Heart left ventricle (tissue), 16 donors: ENCODE measurements around the gene ATP2B2. TPM values are rescaled to one million over a fixed set of nuclear protein-coding genes. Genes with fewer than 3 reads are reported as not detected.

ENCODE experiments used
- ATAC-seq, 4 donors: fragments of 200-7000 bp; cut with Tn5 transposase; one replicate each; pipeline ENCODE4 v1.9.1; 2020 to 2022; ENCODE audit warnings: moderate library complexity in 4 of 4, mild to moderate bottlenecking in 3 of 4, moderate number of reproducible peaks in 1 of 4
- DNase-seq, 5 donors: peaks; one replicate each; pipeline ENCODE4 v3.0.0-alpha.2; 2020
- H3K27ac ChIP-seq, 12 donors: fragments of 200-600 bp; sonication (generic) in 4 of 12; one replicate each; pipeline versions ENCODE4 v1.5.0 to v1.8.0; 2016 to 2022; ENCODE audit warnings: mild to moderate bottlenecking in 2 of 12
- H3K27me3 ChIP-seq, 9 donors: fragments of 200-600 bp; sonication (generic) in 2 of 9; one replicate each; pipeline versions ENCODE4 v1.5.1 to v1.8.0; 2016 to 2022; ENCODE audit warnings: mild to moderate bottlenecking in 3 of 9
- H3K36me3 ChIP-seq, 9 donors: fragments of 200-600 bp; sonication (generic) in 2 of 9; one replicate each; pipeline versions ENCODE4 v1.5.0 to v1.8.0; 2018 to 2022; ENCODE audit warnings: mild to moderate bottlenecking in 2 of 9
- H3K4me1 ChIP-seq, 12 donors: fragments of 200-600 bp; sonication (generic) in 4 of 12; one replicate each; pipeline versions ENCODE4 v1.5.0 to v1.8.0; 2016 to 2022; ENCODE audit warnings: mild to moderate bottlenecking in 3 of 12
- H3K4me3 ChIP-seq, 12 donors: fragments of 200-600 bp; sonication (generic) in 4 of 12; one replicate each; pipeline versions ENCODE4 v1.5.0 to v1.8.0; 2017 to 2022; ENCODE audit warnings: mild to moderate bottlenecking in 9 of 12, moderate library complexity in 4 of 12
- H3K9me3 ChIP-seq, 12 donors: fragments of 200-600 bp; sonication (generic) in 4 of 12; one replicate each; pipeline versions ENCODE4 v1.5.0 to v1.8.0; 2016 to 2022; ENCODE audit warnings: mild to moderate bottlenecking in 1 of 12
- POLR2A ChIP-seq, 2 donors: fragments of 450-650 bp; IDR thresholded peaks; one replicate each; pipeline ENCODE4 v1.6.1; 2017; ENCODE audit warnings: antibody characterized with exemption in 2 of 2, mild to moderate bottlenecking in 2 of 2, moderate library complexity in 2 of 2
- WGBS, 4 donors: extraction: QIAGEN DNeasy Blood & Tissue Kit in 2 of 4; methylation state at CpG; one replicate each; pipeline versions ENCODE4 v1.1.5 to v1.1.7; 2013 to 2018; 5-methylcytosine and 5-hydroxymethylcytosine counted together
- intact Hi-C, 10 donors: fragments of 100-400 bp; cut with DNase I; formaldehyde crosslinking; loops; one replicate each; pipeline versions ENCODE4 v1.11.1 to v1.14.2; 2022
- polyA plus RNA-seq, 2 donors: library from polyadenylated mRNA; stranded (reverse); fragments of 200-250 nt; gene quantifications; one replicate each; pipeline ENCODE4 v1.2.3, GENCODE V29; 2013
- total RNA-seq, 9 donors: library from RNA; depleted of rRNA in 2 of 9; stranded (reverse); fragments of >200 nt in 2 of 9; fragmentation: NEBNext Ultra II Directional in 3 of 9; extraction: Animal tissue kit (Norgen Biotek cat#: 25700) in 3 of 9; gene quantifications; one replicate each; pipeline versions ENCODE4 v1.1.0 to v1.2.4, GENCODE V29; 2016 to 2023
- TF ChIP-seq, protein P1 (sequence below), 12 donors: fragments of 200-600 bp; sonication (generic) in 4 of 12; IDR thresholded peaks; one replicate each; pipeline versions ENCODE4 v1.5.0 to v1.8.0; 2018 to 2022; ENCODE audit warnings: antibody characterized with exemption in 12 of 12, mild to moderate bottlenecking in 5 of 12
- donor health status: ischemic (EF 13 %, LVEDD 7.1; RV severe dilation, severe dysfunction).
- donor health status: healthy with polysubstance abuse.
- donor health status: DM: no; HTN: yes; CAD: no.
- donor health status: DM: no; HTN: no; CAD: no.
- donor health status: ischemic (EF 25% LVEDD 6.9; RV normal size, moderate dysfunction).
- donor health status: ischemic (EF 25% LVEDD 5.7; RV mildly dilated, moderate dysfunction).
- donor health status: healthy.
- donor health status: DM: yes; HTN: yes; CAD: no.
- donor health status: ischemic (EF 35%, LVEDD 5.7; RV mildly dilated, moderate dysfunction).
- donor health status: nonischemic (EF 11% LVEDD 7.7; RV severe dilation, severe dysfunction).
- donor health status: DM: yes; HTN: yes; CAD: no.
- donor health status: PGD.
- donor health status: ischemic (EF 29% LVEDD 5.4; RV normal size, mild dysfunction).
- donor health status: nonischemic (EF 23%, LVEDD 6.1; RV moderate dilation, normal function).

Gene ATP2B2
- total and polyA plus RNA-seq, 11 donors = 0.01 to 0.35 (median 0.12) TPM; not detected in 3

DNA sequence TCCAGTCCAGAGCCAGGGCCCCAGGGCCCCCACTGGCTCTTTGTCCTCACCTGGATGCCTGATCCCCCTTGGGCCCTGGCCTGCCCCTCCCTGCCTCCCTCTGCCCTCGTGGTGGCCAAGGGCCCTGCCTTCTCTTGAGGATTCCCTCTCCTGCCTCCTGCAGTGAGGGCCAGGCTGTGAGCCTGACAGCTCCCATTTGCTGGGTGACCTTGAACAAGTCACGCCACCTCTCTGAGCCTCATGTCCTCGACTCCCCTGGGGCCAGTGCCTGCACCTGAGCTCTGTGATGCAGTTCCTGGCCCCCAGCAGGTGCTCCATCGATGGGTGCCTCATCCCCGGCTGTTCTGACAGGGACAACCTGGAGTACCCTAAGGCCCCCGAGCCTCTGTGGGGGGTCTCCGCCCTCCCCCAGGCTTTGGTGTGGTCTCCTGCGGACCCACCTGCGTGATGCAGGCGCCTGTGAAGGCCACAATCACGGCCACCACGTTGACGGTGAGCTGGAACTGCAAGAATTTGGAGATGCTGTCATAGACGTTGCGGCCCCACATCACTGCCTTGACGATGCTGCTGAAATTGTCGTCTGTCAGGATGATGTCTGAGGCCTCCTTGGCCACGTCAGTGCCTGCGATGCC lies 160.3 kb downstream of the ATP2B2 start:
- Histone ChIP-seq H3K27ac (no peak overlapping the region), H3K36me3 (no peaks in the 10 kb centered on the region), H3K4me1 (peaks cover 0 to 3% (median 0%) of the 10 kb centered on the region in 12 donors), H3K4me3 (no peak overlapping the region), H3K27me3 (peaks cover 0 to 4% (median 0%) of the 10 kb centered on the region in 9 donors), H3K9me3 (no peaks in the 10 kb centered on the region)
- ATAC-seq (no peak), DNase-seq (peak in 2 of 5 donors; percentile 11 to 48)
- no peak for TF ChIP-seq POLR2A (IDR thresholded peaks at IDR 0.05)
- TF ChIP-seq, protein P1, sequence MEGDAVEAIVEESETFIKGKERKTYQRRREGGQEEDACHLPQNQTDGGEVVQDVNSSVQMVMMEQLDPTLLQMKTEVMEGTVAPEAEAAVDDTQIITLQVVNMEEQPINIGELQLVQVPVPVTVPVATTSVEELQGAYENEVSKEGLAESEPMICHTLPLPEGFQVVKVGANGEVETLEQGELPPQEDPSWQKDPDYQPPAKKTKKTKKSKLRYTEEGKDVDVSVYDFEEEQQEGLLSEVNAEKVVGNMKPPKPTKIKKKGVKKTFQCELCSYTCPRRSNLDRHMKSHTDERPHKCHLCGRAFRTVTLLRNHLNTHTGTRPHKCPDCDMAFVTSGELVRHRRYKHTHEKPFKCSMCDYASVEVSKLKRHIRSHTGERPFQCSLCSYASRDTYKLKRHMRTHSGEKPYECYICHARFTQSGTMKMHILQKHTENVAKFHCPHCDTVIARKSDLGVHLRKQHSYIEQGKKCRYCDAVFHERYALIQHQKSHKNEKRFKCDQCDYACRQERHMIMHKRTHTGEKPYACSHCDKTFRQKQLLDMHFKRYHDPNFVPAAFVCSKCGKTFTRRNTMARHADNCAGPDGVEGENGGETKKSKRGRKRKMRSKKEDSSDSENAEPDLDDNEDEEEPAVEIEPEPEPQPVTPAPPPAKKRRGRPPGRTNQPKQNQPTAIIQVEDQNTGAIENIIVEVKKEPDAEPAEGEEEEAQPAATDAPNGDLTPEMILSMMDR (IDR thresholded peaks at IDR 0.05) = no peak
- 74 to 82% (median 78%) methylated on average over 12 to 19 of the region's 19 CpGs for WGBS, 4 donors
- intact Hi-C loops = loop anchor here (2.0 to 10.0 kb wide), 6 partner anchors 62 to 394 kb away; no protein-coding TSS in a partner anchor

DNA sequence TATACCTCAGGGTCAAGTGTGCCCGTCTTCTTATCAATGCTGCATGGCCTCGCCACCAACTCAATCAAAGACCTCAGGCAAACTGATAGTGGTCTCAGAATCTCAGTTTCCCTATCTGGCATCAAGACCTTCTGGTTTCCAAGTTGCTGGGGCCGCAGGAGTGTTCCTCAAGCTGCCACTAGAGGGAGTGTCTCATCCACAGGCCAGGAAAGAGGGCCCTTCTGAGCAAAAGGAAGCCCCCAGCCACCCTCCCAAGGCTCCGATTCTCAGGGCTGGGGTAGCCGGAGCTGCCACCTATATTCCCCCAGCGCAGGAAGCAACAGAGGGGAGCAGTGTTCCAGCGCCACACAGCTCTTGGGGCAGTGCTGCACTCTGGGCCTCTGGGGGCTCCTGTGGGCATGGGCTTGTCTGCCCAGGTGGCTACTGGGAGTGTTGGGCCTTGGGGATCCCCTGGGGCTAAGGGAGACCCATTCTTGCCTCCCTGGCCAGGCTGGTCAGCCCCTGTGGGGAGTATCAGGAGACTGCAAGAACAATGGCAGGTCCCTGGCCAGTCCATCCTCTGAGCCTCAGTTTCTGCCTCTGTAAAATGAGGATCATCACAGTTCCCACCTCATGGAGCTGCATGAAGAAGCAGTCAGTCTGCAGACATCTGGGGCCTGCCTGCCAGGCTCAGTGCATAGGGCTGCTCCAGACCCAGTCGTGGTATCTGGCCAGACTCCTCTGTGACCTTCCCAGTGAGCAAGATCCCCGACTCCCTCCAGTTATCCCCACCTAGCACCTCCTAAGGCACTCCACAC lies 161.0 kb downstream of the ATP2B2 start:
- DNase-seq (peak in 3 of 5 donors; percentile 26 to 56 (median 47)), ATAC-seq (peak in 2 of 4 donors; percentile 52 to 63)
- H3K4me3 ChIP-seq = no peak overlapping the region
- no peaks in the 10 kb centered on the region for H3K9me3 ChIP-seq
- peaks cover 0 to 4% (median 0%) of the 10 kb centered on the region in 9 donors for H3K27me3 ChIP-seq
- intact Hi-C loops = loop anchor here (2.0 to 10.0 kb wide), 6 partner anchors 63 to 394 kb away; no protein-coding TSS in a partner anchor
- no peak overlapping the region for H3K27ac ChIP-seq
- TF ChIP-seq, protein P1 (IDR thresholded peaks at IDR 0.05) = peak; percentile 74 to 92 (median 85)
- no peak for TF ChIP-seq POLR2A (IDR thresholded peaks at IDR 0.05)
- WGBS, 4 donors = 20 to 38% (median 29%) methylated on average over 6 to 9 of the region's 9 CpGs
- no peaks in the 10 kb centered on the region for H3K36me3 ChIP-seq
- peaks cover 0 to 3% (median 0%) of the 10 kb centered on the region in 12 donors for H3K4me1 ChIP-seq

DNA sequence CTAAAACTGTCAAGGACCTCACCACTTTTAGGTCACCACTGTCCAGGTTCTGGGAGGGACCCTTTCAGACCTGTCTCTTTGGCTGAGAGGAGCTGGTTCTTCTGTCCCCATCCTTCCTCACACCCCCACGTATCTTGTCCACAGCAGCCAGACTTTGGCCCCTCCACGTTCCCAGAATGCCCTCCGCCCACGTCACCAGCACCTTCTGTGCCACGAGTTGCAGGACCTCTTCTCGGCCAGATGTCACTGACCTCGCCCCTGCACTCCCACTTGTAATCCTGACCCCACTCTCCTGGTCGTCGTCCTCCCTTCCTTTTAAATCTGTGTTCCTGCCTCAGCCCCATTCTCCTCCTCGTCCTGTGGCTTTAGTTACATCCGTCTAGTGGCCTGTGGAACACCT lies 161.9 kb downstream of the ATP2B2 start:
- 46 to 58% (median 54%) methylated on average over 11 of the region's 11 CpGs for WGBS, 4 donors
- TF ChIP-seq, protein P1 (IDR thresholded peaks at IDR 0.05) = no peak
- TF ChIP-seq POLR2A (IDR thresholded peaks at IDR 0.05) = no peak
- ATAC-seq = no peak
- Histone ChIP-seq H3K4me1 (peaks cover 0 to 3% (median 0%) of the 10 kb centered on the region in 12 donors), H3K36me3 (no peaks in the 10 kb centered on the region), H3K27me3 (peaks cover 0 to 4% (median 0%) of the 10 kb centered on the region in 9 donors), H3K4me3 (no peak overlapping the region), H3K9me3 (no peaks in the 10 kb centered on the region), H3K27ac (no peak overlapping the region)
- intact Hi-C loops = loop anchor here in 5 of 10 donors (5.0 to 10.0 kb wide), 4 partner anchors 64 to 394 kb away; no protein-coding TSS in a partner anchor
- DNase-seq = peak in 2 of 5 donors; percentile 8 to 33

DNA sequence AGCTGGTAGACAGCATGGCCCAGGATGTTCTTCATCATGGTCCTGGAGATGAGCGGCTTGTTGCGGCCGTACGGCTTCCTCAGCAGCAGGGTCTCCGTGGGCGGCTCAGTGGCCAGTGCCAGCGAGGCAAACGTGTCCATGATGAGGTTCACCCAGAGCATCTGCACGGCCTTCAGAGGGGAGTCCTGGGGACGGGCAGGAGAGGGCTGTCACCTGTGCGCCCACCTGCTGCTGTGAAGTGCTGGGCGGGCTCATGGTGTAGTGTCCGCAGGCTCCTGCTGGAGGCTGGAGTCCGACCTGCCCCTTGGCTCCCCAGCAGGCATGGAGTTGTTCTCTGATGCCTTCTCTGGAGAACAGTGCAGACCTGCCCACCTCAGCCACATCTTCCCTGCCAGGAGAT lies 162.6 kb downstream of the ATP2B2 start:
- ATAC-seq = no peak
- H3K4me3 ChIP-seq = no peak overlapping the region
- no peak overlapping the region for H3K27ac ChIP-seq
- intact Hi-C loops = loop anchor here in 5 of 10 donors (5.0 to 10.0 kb wide), 4 partner anchors 65 to 395 kb away; no protein-coding TSS in a partner anchor
- TF ChIP-seq POLR2A (IDR thresholded peaks at IDR 0.05) = no peak
- TF ChIP-seq, protein P1 (IDR thresholded peaks at IDR 0.05) = no peak
- H3K9me3 ChIP-seq = no peaks in the 10 kb centered on the region
- peaks cover 0 to 4% (median 0%) of the 10 kb centered on the region in 9 donors for H3K27me3 ChIP-seq
- H3K36me3 ChIP-seq = no peaks in the 10 kb centered on the region
- peaks cover 0 to 3% (median 0%) of the 10 kb centered on the region in 12 donors for H3K4me1 ChIP-seq
- 77 to 100% (median 87%) methylated on average over 1 to 14 of the region's 14 CpGs for WGBS, 4 donors
- peak in 1 of 5 donors; percentile 6 for DNase-seq
